ENCODE results near the gene GUCA1C. TPM values are rescaled to one million over a fixed set of nuclear protein-coding genes. Genes with fewer than 3 reads are reported as not detected.
A peak's percentile ranks its signal among the peaks of the same experiment; 100 is the strongest.

Gene GUCA1C
- total RNA-seq, 1 donor from 2014 or later: 3.9 TPM

- no peak for DNase-seq (ENCODE audit: low read depth)
These were observed 43.9 kb downstream of the GUCA1C start for GRCh38 chr3:108909799-108910198.

GRCh38 chr3:108907194-108907593, 46.5 kb downstream of the GUCA1C start:
- DNase-seq (ENCODE audit: low read depth): peak; percentile 34

- DNase-seq (ENCODE audit: low read depth): no peak
These were observed 54.1 kb downstream of the GUCA1C start for GRCh38 chr3:108899530-108899929.

GRCh38 chr3:108897883-108898282, 55.8 kb downstream of the GUCA1C start:
- DNase-seq (ENCODE audit: low read depth): no peak

- DNase-seq (ENCODE audit: low read depth): no peak
These were observed 58.7 kb downstream of the GUCA1C start for GRCh38 chr3:108894981-108895380.

GRCh38 chr3:108891833-108892232, 61.8 kb downstream of the GUCA1C start:
- DNase-seq (ENCODE audit: low read depth): no peak

GRCh38 chr3:108887777-108888176, 65.9 kb downstream of the GUCA1C start:
- no peak for DNase-seq (ENCODE audit: low read depth)

GRCh38 chr3:108887121-108887520, 66.6 kb downstream of the GUCA1C start:
- no peak for DNase-seq (ENCODE audit: low read depth)

GRCh38 chr3:108883373-108883772, 70.3 kb downstream of the GUCA1C start:
- DNase-seq (ENCODE audit: low read depth): no peak

GRCh38 chr3:108882762-108883161, 70.9 kb downstream of the GUCA1C start:
- no peak for DNase-seq (ENCODE audit: low read depth)

- no peak for DNase-seq (ENCODE audit: low read depth)
These were observed 73.8 kb downstream of the GUCA1C start for GRCh38 chr3:108879915-108880314.

GRCh38 chr3:108877901-108878300, 75.8 kb downstream of the GUCA1C start:
- DNase-seq (ENCODE audit: low read depth): peak; percentile 7

GRCh38 chr3:108863799-108864135, 89.9 kb downstream of the GUCA1C start:
- DNase-seq (ENCODE audit: low read depth): no peak

GRCh38 chr3:108862865-108863798, 90.5 kb downstream of the GUCA1C start:
- DNase-seq (ENCODE audit: low read depth): peak; percentile 93

GRCh38 chr3:108861401-108861800, 92.3 kb downstream of the GUCA1C start:
- no peak for DNase-seq (ENCODE audit: low read depth)

Other genes starting within 250 kb of the GUCA1C start
- gene RETNLB, start 196.5 kb downstream of the GUCA1C start, total RNA-seq: not detected in 2 replicates
- gene TRAT1, start 131.1 kb downstream of the GUCA1C start, total RNA-seq: not detected in 2 replicates
- gene MORC1, start 164.3 kb upstream of the GUCA1C start, total RNA-seq: under 0.01 and 0.05 TPM in 2 replicates
- gene C3orf85, start 182.8 kb upstream of the GUCA1C start, total RNA-seq: not detected in 2 replicates